CD4-positive, alpha-beta T cell treated with Interferon alpha-2 for 1 hour (primary cell): ENCODE measurements around the gene TPST1.
"Not testable (repeated sequence)": the region's sequence is repeated elsewhere in the genome, so short reads cannot be mapped to it uniquely, and the experiment has no call there.

Experiments
- DNase-seq, 2 donors: peaks; one replicate each; pipeline ENCODE4 v3.0.0-alpha.2; 2020 to 2022

TPST1 gene

DNA sequence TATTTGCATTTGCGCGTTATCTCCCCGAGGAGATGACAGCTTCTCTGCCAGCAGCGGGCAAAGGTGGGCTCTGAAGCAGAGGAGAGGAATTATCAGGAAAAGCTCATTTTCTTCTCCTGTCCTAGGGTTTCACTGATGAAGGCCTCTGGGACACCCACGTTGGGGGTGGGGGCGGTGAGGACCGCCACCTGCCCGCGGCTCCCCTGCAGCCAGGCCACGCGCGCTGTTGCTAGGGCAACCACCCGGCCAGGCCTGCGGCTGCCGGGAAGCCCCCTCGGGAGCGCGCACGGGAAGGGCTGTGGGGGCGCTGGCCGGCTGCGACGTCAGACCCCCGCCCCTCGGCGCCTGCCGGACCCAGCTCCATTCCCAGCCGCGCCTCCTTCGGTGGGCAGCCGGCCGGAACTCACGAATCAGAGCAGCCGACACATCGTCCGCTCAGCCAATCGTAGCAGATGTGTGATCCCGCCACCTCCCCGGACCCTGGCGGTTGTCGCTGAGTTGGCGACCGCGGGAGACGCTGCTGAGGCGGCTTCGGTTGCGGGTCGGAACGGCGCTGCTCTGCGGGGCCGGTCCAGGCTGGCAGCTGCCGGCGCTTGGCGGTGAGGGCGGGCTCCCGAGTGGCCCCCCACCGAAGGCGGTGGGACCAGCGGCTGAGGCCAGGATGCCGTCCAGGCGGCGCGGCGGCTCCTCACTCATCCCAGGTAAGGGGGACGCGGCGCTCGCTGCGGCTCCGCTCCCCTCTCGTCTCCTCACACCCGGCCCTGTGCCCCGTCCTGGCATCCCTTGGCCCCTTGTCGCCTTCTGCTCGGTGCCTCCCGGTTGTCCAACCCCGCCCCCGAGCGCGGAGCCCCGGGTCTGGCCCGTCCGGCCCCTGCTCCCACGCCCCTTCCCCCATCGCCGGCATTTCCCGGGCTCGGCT lies at the start of gene TPST1:
TSS of gene TPST1 (plus strand) at position 513 of the 919 bp plus-strand sequence. CDS start 35,092 bp downstream, outside the sequence.
- peak; percentile 86 to 87 for DNase-seq

DNA sequence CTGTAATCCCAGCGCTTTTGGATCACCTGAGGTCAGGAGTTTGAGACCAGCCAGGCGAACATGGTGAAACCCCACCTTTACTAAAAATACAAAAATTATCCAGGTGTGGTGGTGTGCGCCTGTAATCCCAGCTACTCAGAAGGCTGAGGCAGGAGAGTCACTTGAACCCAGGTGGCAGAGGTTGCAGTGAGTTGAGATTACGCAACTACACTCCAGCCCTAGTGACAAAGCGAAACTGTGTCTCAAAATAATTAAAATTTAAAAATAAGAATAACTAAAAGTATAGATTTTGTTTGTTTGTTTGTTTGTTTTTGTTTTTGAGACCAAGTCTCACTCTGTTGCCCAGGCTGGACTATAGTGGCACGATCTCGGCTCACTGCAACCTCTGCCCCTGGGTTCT lies 49.1 kb upstream of the TPST1 start:
- not testable (repeated sequence) for DNase-seq

DNA sequence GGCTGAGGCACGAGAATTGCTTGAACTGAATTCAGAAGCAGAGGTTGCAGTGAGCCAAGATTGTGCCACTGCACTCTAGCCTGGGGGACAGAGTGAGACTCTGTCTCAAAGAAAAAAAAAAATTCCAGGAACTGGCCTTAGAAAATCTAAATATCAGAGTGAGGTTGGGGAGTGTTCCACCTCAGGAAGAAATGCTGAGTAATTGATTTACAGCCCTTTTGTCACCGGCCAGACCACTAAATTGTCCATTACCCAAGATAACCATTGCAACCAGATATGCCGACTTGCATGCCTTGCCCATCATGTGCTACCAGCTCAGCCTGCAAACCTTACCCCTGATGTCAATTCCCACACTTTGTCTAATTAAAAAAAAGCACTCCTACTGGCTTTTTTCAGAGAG lies 48.1 kb upstream of the TPST1 start:
- no peak for DNase-seq

DNA sequence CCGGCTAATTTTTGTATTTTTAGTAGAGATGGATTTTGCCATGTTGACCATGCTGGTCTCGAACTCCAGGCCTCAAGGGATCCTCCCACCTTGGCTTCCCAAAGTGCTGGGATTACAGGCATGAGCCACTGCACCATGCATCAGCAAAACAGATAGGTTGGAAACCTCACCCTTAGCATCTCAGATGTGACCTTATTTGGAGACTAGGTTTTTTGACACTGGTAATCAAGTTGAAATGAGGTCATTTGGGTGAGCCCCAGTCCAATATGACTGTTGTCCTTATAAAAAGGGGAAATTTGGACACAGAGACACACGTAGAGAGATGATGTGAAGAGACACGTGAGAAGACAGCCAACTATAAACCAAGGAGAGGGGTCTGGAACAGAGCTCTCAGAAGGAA lies 42.5 kb upstream of the TPST1 start:
- DNase-seq = no peak

DNA sequence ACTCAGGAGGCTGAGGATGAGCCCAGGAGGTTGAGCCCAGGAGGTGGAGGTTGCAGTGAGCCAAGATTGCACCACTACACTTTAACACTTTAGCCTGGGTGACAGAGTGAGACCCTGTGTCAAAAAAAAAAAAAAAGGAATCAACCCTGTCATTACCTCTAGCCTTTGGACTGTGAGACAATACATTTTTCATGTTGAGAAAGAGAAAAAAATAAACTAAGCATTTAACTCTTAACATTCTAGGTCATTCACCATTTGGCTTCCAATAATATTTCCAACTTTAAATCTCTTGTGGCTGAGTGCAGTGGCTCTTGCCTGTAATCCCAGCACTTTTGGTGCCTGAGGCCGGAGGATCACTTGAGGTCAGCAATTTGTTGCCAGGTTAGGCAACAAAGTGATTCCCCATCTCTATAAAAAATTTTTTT lies 41.9 kb upstream of the TPST1 start:
- DNase-seq = no peak

DNA sequence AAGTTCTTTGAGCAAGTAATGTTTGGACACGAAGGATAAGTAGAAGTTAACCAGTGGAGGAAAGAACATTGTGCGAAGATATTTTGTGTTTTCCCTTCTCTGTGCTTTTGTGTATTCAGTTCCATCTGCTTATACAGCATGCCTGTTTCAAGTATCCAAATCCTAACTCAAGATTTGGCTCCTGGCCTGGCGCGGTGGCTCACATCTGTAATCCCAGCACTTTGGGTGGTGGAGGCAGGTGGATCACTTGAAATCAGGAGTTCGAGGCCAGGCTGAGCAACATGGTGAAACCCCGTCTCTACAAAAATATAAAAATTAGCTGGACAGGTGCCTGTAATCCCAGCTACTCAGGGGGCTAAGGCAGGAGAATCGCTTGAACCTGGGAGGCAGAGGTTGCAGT lies 40.8 kb upstream of the TPST1 start:
- no peak for DNase-seq

DNA sequence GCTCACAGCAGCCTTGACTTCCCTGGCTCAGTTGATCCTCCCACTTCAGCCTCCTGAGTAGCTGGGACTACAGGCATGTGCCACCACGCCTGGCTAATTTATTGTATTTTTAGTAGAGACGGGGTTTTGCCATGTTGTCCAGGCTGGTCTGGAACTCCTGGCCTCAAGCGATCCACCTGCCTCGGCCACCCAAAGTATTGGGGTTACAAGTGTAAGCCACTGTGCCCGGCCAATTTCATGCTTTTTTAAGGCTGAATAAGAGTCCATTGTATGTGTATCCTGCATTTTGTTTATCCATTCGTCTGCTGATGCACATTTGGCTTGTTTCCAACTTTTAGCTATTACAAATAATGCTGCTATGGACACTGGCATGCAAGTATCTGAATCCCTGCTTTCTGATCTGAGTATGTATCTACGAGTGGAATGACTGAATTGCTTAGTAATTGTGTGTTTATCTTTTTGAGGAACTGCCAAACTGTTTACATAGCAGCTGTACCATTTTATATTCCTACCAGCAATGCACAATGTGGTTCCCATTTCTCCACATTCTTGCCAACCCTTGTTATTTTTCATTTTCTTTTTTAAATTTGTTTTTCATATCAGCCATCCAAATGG lies 37.3 kb upstream of the TPST1 start:
- DNase-seq = no peak

DNA sequence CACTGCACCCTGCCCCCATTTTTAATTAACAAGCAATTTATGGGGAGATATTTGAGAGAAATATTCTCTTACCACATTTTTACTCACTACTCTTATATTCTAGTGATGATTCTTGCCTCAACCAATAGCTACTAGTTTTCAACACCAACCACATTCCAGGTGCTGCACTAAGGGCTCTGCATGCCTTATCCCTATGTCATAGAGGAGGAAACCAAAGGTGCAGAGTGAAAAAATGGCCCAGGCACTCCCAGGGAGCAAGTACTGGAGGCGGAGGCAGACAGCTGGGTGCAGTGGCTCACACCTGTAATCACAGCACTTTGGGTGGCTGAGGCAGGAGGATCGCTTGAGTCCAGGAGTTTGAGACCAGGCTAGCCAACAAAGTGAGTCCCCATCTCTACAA lies 35.5 kb upstream of the TPST1 start:
- DNase-seq = no peak

DNA sequence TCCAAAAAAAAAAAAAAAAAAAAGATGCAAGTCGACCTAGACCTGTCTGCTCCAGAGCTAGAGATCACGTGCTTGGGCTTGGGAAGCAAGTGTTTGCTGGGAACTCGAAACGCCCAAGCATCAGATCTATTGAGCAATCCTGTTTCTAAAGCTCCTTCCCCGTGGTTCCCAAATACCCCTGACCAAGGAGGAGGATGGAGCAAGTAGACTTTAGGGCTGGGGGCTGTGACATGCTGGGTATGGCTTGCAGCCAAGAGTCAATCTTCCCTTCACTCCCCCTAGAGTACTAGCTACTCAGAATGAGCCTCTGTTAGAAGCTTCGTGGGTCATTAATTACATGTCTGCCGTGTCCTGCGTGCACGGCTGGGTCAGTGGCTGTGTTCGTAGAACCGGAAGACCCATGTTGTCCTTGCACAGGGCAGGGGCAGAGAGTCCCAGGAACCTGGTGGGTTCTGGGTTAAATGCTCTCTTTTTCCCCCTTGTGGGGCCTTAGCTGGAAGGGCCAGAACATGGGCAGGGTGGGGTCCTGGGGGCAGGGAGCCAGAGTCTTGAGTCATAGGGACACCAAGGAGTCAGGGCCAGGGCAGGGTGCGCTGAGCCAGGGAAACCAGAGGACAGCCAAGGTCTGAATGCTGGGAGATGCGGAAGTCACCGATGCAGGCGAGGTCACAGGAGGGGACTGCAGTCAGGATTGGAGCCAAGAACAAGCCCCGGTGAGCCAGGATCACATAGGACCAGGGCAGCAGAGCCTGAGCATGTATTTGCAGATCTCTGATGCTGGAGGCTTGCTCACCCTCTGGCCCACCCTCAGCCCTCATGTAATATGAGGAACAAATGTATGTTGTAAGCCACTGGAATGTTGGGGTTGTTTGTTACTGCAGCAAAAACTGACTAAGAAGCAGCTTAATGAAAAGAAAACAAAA lies 34.6 kb upstream of the TPST1 start:
- no peak for DNase-seq

DNA sequence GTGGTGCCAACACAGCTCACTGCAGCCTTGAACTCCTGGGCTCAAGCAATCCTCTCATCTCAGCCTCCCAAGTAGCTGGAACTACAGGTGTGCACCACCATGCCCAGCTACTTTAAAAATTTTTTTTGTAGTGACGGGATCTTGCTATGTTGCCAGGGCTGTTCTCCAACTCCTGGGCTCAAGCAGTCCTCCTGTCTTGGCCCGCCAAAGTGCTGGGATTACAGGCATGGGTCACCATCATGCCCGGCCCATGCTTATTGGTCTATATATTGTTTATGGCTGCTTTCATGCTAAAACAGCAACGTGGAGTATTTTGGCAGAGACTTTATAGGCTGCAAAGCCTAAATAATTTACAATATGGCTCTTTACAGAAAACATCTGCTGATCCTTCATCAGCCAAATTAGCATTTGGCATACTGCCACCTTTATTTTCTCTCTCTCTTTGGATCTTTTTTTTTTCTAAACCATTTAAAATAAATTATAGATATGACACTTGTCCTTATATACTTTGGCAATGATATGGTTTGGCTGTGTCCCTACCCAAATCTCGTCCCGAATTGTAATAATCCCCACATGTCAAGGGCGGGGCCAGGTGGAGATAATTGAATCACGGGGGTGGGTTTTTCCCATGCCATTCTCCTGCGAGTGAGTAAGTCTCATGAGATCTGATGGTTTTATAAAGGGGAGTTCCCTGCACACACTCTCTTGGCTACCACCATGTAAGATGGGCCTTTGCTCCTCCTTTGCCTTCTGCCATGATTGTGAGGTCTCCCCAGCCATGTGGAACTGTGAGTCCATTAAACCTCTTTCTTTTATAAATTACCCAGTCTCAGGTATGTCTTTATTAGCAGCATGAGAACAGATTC lies 32.4 kb upstream of the TPST1 start:
- not testable (repeated sequence) for DNase-seq

DNA sequence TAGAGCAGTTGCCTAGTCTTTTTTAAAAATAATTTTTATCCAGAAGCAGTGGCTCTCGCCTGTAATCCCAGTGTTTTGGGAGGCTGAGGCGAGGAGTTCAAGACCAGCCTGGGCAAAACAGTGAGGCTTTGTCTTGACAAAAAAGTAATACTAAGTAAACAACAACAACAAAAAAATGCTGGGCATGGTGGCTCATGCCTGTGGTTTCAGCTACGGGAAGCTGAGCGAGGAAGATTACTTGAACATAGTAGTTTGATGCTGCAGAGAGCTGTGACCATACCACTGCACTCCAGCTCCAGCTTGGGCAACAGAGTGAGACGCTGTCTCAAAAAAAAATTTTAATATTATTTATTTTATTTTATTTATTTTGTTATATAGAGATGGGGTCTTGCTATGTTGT lies 31.3 kb upstream of the TPST1 start:
- DNase-seq = no peak

DNA sequence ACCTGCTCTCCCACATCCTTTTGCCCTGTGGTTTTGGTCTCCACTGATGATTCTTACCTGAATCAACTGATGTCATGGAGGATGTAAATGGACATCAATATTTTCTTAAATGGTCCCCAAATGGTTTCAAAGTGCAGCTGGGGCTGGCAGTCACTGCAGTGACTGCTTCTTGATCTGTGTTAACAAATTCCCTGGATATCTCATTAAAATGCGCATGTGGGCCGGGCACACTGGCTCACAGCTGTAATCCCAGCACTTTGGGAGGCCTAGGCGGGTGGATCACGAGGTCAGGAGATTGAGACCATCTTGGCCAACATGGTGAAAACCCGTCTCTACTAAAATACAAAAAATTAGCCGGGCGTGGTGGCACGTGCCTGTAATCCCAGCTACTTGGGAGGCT lies 30.1 kb upstream of the TPST1 start:
- not testable (repeated sequence) for DNase-seq

DNA sequence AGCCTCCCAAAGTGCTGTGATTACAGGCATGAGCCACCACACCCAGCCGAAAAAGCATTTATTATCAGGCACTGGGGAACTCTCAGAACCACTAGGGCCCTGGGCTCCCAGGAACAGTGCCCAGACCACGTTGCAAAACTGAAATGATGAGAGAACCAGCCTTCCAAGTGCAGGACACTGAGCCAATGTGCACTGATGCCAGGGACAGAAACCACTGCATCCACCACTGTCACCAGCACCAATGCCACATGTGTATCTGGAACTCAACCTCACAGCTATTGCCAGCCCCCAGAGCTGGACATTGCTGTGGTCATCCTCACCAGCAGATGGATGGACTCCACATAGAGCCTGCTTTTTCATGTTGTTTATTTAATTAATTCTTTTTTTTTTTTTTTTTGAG lies 28.2 kb upstream of the TPST1 start:
- no peak for DNase-seq

DNA sequence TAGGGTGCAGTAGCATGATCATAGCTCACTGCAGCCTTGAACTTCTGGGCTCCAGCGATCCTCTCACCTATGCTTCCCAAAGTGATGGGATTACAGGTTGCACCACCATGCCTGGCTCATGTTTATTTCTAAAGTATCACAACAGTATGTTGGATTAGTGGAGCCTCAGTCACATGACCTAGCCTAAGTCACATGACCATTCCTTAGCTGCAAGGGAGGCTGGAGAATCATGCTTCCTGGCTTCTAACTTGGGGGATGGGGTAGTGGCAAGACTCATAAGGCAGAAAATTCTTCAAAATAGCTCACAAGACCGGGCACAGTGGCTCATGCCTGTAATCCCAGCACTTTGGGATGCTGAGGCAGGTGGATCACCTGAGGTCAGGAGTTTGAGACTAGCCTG lies 26.9 kb upstream of the TPST1 start:
- no peak for DNase-seq

DNA sequence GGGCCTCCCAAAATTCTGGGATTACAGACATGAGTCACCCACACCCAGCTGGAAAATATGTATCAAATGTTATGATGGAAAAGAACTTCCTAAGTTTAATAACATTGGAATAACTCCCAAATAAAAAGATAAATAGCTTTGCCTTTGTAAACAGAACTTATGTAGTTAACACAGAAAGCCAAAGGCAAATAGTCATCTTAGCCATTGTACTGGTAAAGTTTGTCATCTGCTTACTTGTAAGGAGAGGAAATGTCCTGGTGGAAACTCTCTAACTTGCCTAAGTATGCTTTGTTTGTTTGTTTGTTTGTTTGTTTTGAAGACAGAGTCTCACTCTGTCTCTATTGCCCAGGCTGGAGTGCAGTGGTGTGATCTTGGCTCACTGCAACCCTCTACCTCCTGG lies 23.8 kb upstream of the TPST1 start:
- DNase-seq = no peak

DNA sequence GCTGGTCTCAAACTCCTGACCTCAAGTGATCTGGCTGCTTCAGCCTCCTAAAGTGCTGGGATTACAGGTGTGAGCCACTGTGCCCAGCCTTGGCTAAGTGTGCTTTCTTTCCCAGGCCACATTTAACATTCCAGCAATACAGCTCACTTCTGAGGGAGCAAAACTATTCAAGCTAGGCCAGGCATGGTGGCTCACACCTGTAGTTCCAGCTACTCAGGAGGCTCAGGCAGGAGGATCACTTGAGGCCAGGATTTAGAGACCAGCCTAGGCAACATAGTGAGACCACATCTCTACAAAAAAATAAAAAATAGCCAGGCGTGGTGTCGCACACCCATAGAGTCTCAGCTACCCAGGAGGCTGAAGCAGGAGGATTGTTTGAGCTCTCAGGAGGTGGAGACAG lies 23.3 kb upstream of the TPST1 start:
- no peak for DNase-seq

DNA sequence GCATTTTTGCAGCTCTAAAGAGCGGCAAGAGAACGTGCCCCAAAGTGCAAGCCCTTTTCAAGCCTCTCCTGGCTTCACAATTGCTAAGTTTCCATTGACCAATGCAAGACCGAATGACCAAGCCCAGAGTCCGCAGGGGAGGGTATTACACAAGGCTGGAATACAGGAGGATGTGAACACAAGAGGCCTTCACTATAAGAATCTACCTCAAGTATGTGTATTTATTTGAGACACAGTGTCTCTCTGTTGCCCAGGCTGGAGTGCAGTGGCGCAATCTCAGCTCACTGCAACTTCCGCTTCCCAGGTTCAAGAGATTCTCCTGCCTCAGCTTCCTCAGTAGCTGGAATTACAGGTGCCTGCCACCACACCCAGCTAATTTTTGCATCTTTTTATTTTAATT lies 22.2 kb upstream of the TPST1 start:
- no peak for DNase-seq

DNA sequence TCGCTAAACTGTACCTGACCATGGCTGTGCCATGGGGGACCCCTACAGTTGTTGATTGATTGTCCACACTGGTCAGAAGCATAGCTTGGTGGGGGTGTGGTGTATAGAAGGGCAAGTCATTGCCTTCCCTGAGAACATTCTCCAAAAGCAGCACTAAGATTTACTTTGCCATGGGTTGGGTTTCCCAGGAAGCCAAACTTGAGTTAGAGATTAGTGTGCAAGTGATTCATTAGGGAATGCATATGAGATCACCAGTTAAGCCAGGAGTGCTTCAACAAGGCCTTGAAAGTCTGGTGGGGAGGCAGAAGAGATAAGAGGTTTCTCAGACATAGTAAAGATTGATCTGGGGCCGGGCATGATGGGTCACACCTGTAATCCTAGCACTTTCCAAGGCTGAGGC lies 21.4 kb upstream of the TPST1 start:
- no peak for DNase-seq

DNA sequence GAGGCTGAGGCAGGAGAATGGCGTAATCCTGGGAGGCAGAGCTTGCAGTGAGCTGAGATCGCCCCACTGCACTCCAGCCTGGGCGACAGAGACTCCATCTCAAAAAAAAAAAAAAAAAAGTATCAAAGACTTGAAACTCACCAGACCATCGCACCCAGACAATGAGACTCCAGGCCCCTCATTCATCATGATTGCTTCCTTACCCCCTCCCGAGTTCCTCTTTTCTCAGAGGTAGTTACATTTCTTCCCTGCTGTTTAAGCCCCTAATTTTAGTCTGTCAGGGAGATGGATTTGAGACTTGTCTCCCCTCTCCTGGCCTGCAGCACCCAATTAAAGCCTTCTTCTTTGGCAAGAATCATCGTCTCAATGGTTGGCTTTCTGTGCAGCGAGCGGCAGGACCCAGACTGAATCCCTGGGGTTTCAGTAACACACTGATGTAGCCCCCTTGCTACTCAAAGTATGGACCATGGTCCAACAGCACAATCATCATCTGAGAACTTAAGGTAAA lies 19.4 kb upstream of the TPST1 start:
- DNase-seq = no peak

DNA sequence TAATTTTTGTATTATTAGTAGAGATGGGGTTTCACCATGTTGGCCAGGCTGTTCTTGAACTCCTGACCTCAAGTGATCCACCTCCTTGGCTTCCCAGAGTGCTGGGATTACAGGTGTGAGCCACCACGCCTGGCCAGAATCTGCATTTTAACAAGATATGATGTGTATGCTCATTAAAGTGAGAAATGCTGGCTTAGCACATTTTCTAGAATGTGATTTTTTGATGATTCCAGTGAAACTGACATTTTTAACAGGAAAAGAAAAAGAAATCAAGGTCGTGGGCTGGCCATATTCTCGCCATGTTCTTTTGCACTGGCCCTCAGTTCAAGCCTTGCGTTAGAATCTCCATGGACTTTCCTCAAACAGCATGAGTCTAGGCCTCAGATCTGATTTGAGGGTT lies 18.1 kb upstream of the TPST1 start:
- DNase-seq = no peak

DNA sequence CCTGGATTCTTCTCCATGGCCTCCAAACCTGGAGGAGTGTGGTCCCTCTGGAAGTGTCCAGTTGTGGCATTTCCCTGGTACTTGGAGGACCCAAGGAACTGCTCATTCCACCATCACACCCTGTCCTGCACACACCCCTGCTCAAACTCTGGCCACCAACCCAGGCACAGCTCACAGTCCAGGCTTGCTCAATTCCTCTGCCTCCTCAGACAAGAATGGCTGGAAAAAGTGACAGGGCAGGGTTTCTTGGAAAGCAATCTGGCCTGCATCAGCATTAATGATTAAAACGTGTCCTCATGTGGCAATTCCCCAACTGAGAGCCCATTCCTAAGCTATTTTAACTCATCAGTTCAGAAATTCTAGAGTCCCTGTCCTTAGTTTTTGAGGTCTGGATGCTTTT lies 17.2 kb upstream of the TPST1 start:
- no peak for DNase-seq

DNA sequence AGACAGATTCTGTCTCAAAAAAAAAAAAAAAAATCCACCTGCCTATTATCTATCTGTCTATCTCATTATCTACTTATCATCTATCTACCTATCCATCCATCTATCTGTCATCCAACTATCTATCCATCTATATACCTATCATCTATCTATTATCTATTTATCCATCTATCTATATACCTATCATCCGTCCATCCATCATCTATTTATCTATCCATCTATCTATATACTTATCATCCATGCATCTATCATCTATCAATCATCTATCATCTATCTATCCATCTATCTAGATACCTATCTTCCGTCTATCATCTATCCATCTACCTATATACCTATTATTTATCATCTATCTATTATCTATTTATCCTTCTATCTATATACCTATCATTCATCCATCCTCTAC lies 16.5 kb upstream of the TPST1 start:
- DNase-seq = no peak
